ENCODE data around the gene COPS9.

- TF ChIP-seq POLR2AphosphoS5 (IDR thresholded peaks at IDR 0.05) (no peak), POLR2A (IDR thresholded peaks at IDR 0.05) (no peak), CTCF (IDR thresholded peaks at IDR 0.05) (no peak)
These were observed 30.9 kb upstream of the COPS9 start for GRCh38 chr2:240166761-240167587.
